Stimulated activated naive CD4-positive, alpha-beta T cell treated with Interleukin-2 at 50 U/mL for 16 hours (primary cell): ENCODE measurements around the gene SLC6A9.

ENCODE experiments used
- DNase-seq: peaks from one replicate; lab custom pipeline; 2025; lab: John Stamatoyannopoulos, UW

Gene SLC6A9

GRCh38 chr1:44031252-44032169 lies at the start of gene SLC6A9:
Gene SLC6A9, minus strand, starts transcription at chr1:44031462. Its CDS starts 7,185 bp downstream, at chr1:44024277.
- DNase-seq = peak; percentile 57

- DNase-seq = no peak
Measured at GRCh38 chr1:44079566-44079965, 48.3 kb upstream of the SLC6A9 start.

GRCh38 chr1:44078104-44078503 lies 46.8 kb upstream of the SLC6A9 start:
- DNase-seq = no peak

- DNase-seq = no peak
Measured at GRCh38 chr1:44077421-44077820, 46.2 kb upstream of the SLC6A9 start.

- no peak for DNase-seq
Measured at GRCh38 chr1:44076066-44076465, 44.8 kb upstream of the SLC6A9 start.

- DNase-seq = no peak
Measured at GRCh38 chr1:44074415-44074814, 43.2 kb upstream of the SLC6A9 start.

- DNase-seq = no peak
Measured at GRCh38 chr1:44073528-44073927, 42.3 kb upstream of the SLC6A9 start.

- no peak for DNase-seq
Measured at GRCh38 chr1:44072821-44073220, 41.6 kb upstream of the SLC6A9 start.

- no peak for DNase-seq
Measured at GRCh38 chr1:44072204-44072603, 40.9 kb upstream of the SLC6A9 start.

GRCh38 chr1:44071461-44071860 lies 40.2 kb upstream of the SLC6A9 start:
- DNase-seq = no peak

- no peak for DNase-seq
Measured at GRCh38 chr1:44068442-44068921, 37.2 kb upstream of the SLC6A9 start.

GRCh38 chr1:44067266-44068250 lies 36.3 kb upstream of the SLC6A9 start:
- DNase-seq = no peak

GRCh38 chr1:44062656-44063179 lies 31.5 kb upstream of the SLC6A9 start:
- no peak for DNase-seq

GRCh38 chr1:44061857-44062256 lies 30.6 kb upstream of the SLC6A9 start:
- no peak for DNase-seq

GRCh38 chr1:44060830-44061267 lies 29.6 kb upstream of the SLC6A9 start:
- no peak for DNase-seq

- no peak for DNase-seq
Measured at GRCh38 chr1:44059664-44060355, 28.5 kb upstream of the SLC6A9 start.

GRCh38 chr1:44059212-44059611 lies 27.9 kb upstream of the SLC6A9 start:
- DNase-seq = no peak

- DNase-seq = no peak
Measured at GRCh38 chr1:44057293-44057692, 26.0 kb upstream of the SLC6A9 start.

- DNase-seq = no peak
Measured at GRCh38 chr1:44053394-44053793, 22.1 kb upstream of the SLC6A9 start.

- no peak for DNase-seq
Measured at GRCh38 chr1:44050261-44050660, 19.0 kb upstream of the SLC6A9 start.

- DNase-seq = no peak
Measured at GRCh38 chr1:44049839-44050238, 18.6 kb upstream of the SLC6A9 start.
